SK-MEL-5 (cell line): ENCODE measurements around the gene RPS15. TPM values are rescaled to one million over a fixed set of nuclear protein-coding genes. Genes with fewer than 3 reads are reported as not detected.
A peak's percentile ranks its signal among the peaks of the same experiment; 100 is the strongest.

ENCODE experiments used
- DNase-seq: peaks from one replicate; pipeline ENCODE4 v3.0.0-alpha.2; 2016; ENCODE audit warnings: low read depth, low spot score
- in situ Hi-C: cut with HindIII; loops from 2 replicates; pipeline ENCODE4 v1.10.0; 2016; ENCODE audit warnings: low sequenced_read_pairs, high pct_unique_total_duplicates, low pct_unique_long_range_greater_than_20kb
- total RNA-seq: library from RNA; depleted of rRNA; stranded (reverse); fragments of >200 nt; shearing (Covaris generic); gene quantifications from 2 replicates; pipeline ENCODE4 v1.2.3, GENCODE V29; 2014

Gene RPS15
- total RNA-seq, 1 experiment from 2014 or later = 1,363 TPM

GRCh38 chr19:1400281-1401137, 37.7 kb upstream of the RPS15 start:
- DNase-seq = no peak
- in situ Hi-C loops = no loop called here

- in situ Hi-C loops = no loop called here
- peak; percentile 34 for DNase-seq
Measured at GRCh38 chr19:1401138-1401888, 36.9 kb upstream of the RPS15 start, which contains the start of gene GAMT. Gene GAMT, minus strand, starts transcription at chr19:1401542. Its CDS starts 66 bp downstream, at chr19:1401476.

DNA sequence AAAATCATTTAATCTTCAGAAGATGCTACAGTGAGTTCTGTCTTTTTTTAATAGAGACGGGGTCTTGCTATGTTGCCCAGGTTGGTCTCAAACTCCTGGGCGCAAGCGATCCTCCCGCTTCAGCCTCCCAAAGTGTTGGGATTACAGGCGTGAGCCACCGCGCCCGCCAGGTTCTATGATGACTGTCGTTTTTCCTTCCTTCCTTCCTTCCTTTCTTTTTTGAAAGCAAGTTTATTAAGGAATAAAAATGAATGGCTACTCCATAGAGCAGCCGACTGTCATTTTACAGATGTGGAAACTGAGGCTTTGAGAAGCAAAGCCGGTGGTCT, 36.3 kb upstream of the RPS15 start:
- no peak for DNase-seq
- in situ Hi-C loops = no loop called here

DNA sequence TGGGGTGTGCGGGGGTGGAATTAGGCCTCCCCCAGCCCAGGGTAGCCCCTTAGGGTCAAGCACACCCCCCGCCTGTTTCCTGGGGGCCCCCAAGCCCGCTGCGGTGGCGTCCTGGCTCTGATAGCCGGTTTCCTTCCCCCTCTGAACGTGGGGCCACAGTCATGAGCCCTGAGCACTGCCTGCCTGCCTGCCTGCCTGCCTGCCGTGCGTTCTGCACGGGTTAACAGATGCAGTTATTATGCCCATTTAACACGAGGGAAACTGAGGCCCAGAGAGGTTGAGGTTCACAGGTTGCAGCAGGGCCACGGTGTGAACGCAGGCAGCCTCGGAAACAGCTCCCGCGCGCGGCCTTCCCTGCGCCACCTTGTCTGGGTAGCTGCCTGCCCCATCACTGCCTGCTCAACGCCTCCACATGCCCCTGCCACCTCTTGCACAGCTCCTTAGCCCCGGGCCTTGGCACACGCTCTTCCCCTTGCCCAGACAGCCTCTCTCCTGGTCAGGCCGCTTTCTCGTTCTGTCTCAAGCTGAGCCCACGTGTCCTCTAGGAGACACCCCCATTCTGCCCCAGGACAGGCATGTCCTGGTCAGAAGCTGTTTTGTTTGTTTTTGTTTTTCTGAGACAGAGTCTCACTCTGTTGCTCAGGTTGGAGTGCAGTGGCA, 35.7 kb upstream of the RPS15 start:
- peak; percentile 22 for DNase-seq
- in situ Hi-C loops = no loop called here

- DNase-seq = peak; percentile 96
- in situ Hi-C loops = no loop called here
Measured at GRCh38 chr19:1406774-1407527, 31.2 kb upstream of the RPS15 start.

GRCh38 chr19:1407528-1408299, 30.5 kb upstream of the RPS15 start, which contains the start of gene DAZAP1:
Gene DAZAP1, plus strand, starts transcription at chr19:1407586. Its CDS starts 188 bp downstream, at chr19:1407774.
- in situ Hi-C loops = no loop called here
- DNase-seq = no peak

GRCh38 chr19:1408300-1409203, 29.6 kb upstream of the RPS15 start:
- in situ Hi-C loops = no loop called here
- DNase-seq = no peak

DNA sequence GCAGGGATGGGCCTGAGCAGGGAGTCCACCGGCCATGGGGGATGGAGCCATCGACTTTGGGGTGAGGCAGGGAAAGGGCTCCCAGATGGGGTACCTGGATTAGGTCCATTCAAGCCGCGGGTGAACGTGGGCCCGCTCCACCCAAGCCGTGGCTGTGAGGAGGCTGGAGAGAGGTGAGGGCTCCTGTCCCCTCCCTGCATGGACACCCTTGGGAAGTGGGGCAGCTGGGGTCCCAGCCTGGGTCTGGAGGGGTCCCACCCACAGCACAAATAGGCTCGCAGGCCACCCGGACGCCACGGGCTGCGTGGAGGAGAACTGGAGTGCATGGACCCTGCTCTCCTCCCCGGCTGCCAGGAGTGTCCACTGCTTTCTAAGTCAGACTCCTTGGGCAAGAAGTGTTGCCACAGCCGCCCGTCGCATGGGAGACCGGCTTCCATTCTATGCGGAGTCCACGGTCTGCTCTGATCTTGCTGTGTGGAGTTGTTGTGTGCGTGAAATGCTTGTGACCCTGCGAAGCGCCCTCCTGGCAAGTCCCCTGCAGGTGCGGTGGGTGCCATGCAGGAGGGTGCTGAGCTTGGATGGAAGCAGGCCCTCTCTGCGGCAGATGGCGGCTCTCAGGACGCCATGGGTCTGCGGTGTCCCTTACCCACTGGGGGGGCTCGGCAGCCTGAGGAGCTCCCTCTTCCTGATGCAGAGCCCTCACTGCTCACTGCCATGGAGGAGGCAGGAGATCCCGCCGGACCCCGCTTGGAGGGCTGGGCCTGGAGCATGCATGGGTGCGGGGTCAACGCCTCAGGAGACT, 28.8 kb upstream of the RPS15 start:
- no peak for DNase-seq
- in situ Hi-C loops = no loop called here

GRCh38 chr19:1410136-1410786, 27.9 kb upstream of the RPS15 start:
- in situ Hi-C loops = no loop called here
- DNase-seq = no peak

DNA sequence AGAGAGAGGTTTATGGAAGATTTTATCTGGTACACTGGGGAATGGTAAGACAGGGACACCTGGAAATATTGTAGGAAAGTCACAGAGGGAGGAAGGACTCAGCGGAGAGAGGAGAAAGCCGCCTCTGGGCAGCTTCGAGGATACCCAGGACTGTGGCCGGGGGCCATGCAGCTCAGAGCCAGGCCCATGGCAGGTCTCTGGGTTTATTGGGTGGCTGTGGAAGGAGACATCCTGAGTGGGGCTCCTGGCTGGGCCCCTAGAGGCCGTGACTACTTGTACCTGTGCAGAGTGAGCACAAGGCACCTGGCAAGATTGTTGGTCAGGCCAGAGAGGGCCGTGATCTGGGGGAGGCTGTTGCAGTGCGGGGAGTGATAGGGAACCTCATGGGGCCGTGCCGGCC, 27.4 kb upstream of the RPS15 start:
- no peak for DNase-seq
- in situ Hi-C loops = no loop called here

GRCh38 chr19:1411255-1412191, 26.7 kb upstream of the RPS15 start:
- in situ Hi-C loops = no loop called here
- DNase-seq = no peak

DNA sequence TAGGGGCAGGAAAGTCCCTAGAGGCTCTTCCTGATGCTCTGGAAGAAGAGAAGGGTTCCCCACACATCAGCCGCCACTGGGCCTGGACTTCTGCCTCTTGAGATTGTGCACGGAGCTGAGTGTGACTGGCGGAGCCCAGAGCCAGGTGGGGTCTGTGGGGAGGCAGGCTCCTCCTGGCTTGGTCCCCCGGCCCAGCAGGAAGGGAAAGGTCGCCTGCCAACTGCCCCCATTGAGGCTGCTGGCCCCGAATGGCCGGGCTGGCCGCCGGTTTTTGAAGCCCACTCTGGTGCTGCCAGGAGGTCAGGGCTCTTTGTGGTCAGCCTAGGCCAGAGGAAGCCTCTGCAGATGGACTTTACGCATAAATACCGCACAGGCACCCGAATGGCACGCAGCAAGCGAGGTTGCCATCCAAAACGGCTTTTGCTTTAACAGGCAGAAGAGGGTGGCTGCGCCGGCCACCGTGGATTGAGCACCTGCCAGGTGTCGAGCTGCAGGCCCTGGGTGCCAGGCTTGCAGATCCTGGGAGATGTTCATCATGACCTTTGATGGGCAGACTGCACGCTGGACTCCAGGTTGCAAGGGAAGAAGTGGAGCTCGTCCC, 25.8 kb upstream of the RPS15 start:
- in situ Hi-C loops = no loop called here
- DNase-seq = no peak

DNA sequence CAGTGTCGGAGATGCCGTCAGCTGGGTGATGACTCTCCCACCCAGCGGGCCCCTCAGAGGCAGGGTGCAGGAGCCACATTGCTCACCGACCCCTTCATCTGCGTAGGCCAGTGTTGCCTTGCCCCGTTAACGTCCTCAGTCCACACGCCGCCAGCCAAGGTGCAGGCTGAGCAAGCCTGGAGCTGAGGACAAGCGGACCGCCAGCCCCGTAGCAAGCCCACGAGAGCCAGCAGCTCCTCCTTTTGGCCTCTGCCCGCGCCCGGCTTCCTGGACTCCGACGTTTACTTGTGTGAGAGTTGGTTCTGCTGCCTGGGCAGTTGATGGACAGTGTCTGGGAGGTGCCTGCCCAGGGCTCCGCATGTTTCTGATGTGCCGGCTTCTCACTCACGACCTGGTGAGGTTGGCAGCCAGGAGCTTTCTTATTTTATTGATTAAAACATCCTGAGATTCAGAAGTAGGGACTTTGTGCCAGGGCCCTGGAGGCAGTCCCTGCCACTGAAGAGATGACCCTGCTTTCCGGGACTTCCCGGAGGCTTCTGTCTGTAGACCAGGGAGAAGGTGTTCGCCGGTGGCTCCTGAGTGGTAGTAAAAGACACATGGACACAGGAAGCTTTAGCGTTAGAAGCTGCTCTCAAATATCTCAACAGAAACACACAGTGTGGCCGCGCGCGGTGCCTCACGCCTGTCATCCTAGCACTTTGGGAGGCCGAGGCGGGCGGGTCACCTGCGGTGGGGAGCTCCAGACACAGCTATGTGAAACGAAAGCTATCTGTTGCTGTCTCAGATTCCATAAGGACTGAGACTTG, 25.0 kb upstream of the RPS15 start:
- DNase-seq = no peak
- in situ Hi-C loops = no loop called here
